Tibial artery (tissue), 4 donors: Measurements from ENCODE around the gene PLD5.
"Not testable (repeated sequence)": the region's sequence is repeated elsewhere in the genome, so short reads cannot be mapped to it uniquely, and the experiment has no call there.

ENCODE experiments used
- DNase-seq, 2 donors: peaks; one replicate each; pipeline ENCODE4 v3.0.0-alpha.2; 2019
- H3K27ac ChIP-seq, 2 donors: fragments of 200-600 bp; sonication (generic) in 1 of 2; 1 replicate in 1 of 2; 2 replicates in 1 of 2; pipeline ENCODE4 v1.5.1; 2018 to 2019; ENCODE audit warnings: mild to moderate bottlenecking in 1 of 2
- H3K27me3 ChIP-seq, 2 donors: fragments of 200-600 bp; sonication (generic) in 1 of 2; one replicate each; pipeline versions ENCODE4 v1.5.1 to v1.6.0; 2016 to 2019
- H3K36me3 ChIP-seq, 3 donors: fragments of 200-600 bp; sonication (generic) in 2 of 3; one replicate each; pipeline ENCODE4 v1.5.1; 2016 to 2019; ENCODE audit warnings: mild to moderate bottlenecking in 2 of 3
- H3K4me1 ChIP-seq, 4 donors: fragments of 200-600 bp; sonication (generic) in 2 of 4; 1 replicate in 3 of 4; 2 replicates in 1 of 4; pipeline ENCODE4 v1.5.1; 2016 to 2019
- H3K4me3 ChIP-seq, 2 donors: fragments of 200-600 bp; sonication (generic) in 1 of 2; 1 replicate in 1 of 2; 2 replicates in 1 of 2; pipeline ENCODE4 v1.5.1; 2018 to 2019; ENCODE audit warnings: mild to moderate bottlenecking in 2 of 2
- H3K9me3 ChIP-seq, 3 donors: fragments of 200-600 bp; sonication (generic) in 1 of 3; one replicate each; pipeline ENCODE4 v1.5.1; 2016 to 2019
- CTCF ChIP-seq, 2 experiments: fragments of 200-600 bp in 1 of 2; fragments of 450-650 bp in 1 of 2; IDR thresholded peaks; one replicate each; pipeline ENCODE4 v1.5.1; 2017 to 2019; ENCODE audit warnings: antibody characterized with exemption in 2 of 2, mild to moderate bottlenecking in 1 of 2, moderate library complexity in 1 of 2
- intact Hi-C: fragments of 100-400 bp; cut with DNase I; formaldehyde crosslinking; loops from one replicate; pipeline ENCODE4 v1.15.0; 2023; ENCODE audit warnings: low total_unique reads

The PLD5 gene

GRCh38 chr1:242128951-242129502, 395.5 kb downstream of the PLD5 start:
- no peak for TF ChIP-seq CTCF (IDR thresholded peaks at IDR 0.05)
- H3K36me3 ChIP-seq, result peaks cover 0 to under 1% (median 0%) of the 10 kb centered on the region in 3 donors
- peaks cover 0 to 6% (median 0%) of the 10 kb centered on the region in 3 donors for H3K9me3 ChIP-seq
- intact Hi-C loops, result no loop called here
- H3K4me1 ChIP-seq, result no peaks in the 10 kb centered on the region
- no peak overlapping the region for H3K4me3 ChIP-seq
- no peak overlapping the region for H3K27ac ChIP-seq
- H3K27me3 ChIP-seq, result no peaks in the 10 kb centered on the region
- no peak for DNase-seq

GRCh38 chr1:242120432-242120831, 404.1 kb downstream of the PLD5 start:
- Histone ChIP-seq H3K9me3 (no peaks in the 10 kb centered on the region), H3K27me3 (no peaks in the 10 kb centered on the region), H3K36me3 (peaks cover 0 to 9% (median 0%) of the 10 kb centered on the region in 3 donors), H3K27ac (no peak overlapping the region), H3K4me3 (no peak overlapping the region), H3K4me1 (no peaks in the 10 kb centered on the region)
- no peak for DNase-seq
- no peak for TF ChIP-seq CTCF (IDR thresholded peaks at IDR 0.05)
- intact Hi-C loops, result no loop called here

GRCh38 chr1:242100921-242101320, 423.6 kb downstream of the PLD5 start:
- Histone ChIP-seq H3K4me1 (no peaks in the 10 kb centered on the region), H3K27me3 (no peaks in the 10 kb centered on the region), H3K27ac (no peak overlapping the region), H3K9me3 (no peaks in the 10 kb centered on the region), H3K36me3 (no peaks in the 10 kb centered on the region), H3K4me3 (no peak overlapping the region)
- intact Hi-C loops, result no loop called here
- no peak for DNase-seq
- TF ChIP-seq CTCF (IDR thresholded peaks at IDR 0.05), result no peak

DNA sequence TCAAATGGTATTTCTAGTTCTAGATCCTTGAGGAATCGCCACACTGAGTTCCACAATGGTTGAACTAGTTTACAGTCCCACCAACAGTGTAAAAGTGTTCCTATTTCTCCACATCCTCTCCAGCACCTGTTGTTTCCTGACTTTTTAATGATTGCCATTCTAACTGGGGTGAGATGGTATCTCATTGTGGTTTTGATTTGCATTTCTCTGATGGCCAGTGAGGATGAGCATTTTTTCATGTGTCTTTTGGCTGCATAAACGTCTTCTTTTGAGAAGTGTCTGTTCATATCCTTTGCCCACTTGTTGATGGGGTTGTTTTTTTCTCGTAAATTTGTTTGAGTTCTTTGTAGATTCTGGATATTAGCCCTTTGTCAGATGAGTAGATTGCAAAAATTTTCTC, 427.2 kb downstream of the PLD5 start:
- H3K9me3 ChIP-seq, DNase-seq, H3K4me3 ChIP-seq, H3K27me3 ChIP-seq, H3K36me3 ChIP-seq, H3K27ac ChIP-seq, intact Hi-C loops, H3K4me1 ChIP-seq: not testable (repeated sequence)

DNA sequence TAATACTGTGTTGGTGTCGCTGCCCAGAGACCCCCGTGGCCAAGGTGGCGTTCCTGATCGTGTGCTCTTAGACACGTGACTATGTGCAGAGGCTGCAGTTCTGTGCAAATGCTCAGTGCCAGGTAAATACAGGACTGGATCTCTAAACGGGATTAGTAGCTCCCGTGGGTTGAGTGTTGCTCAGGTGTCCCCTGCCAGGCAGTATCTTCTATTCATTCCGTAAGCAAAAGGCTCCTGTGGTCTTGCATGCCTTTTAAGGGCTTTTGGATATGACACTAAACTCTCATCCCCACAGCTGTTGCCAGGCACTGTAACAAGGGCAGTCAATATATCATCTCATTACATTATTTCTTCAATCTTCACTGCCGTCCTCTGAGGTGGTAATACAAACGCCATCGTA, 431.4 kb downstream of the PLD5 start:
- H3K9me3 ChIP-seq, result no peaks in the 10 kb centered on the region
- H3K27me3 ChIP-seq, result no peaks in the 10 kb centered on the region
- no peak overlapping the region for H3K4me3 ChIP-seq
- TF ChIP-seq CTCF (IDR thresholded peaks at IDR 0.05), result no peak
- no peak for DNase-seq
- intact Hi-C loops, result no loop called here
- H3K36me3 ChIP-seq, result no peaks in the 10 kb centered on the region
- H3K4me1 ChIP-seq, result no peaks in the 10 kb centered on the region
- no peak overlapping the region for H3K27ac ChIP-seq

- intact Hi-C loops, result no loop called here
- Histone ChIP-seq H3K27ac (no peak overlapping the region), H3K36me3 (no peaks in the 10 kb centered on the region), H3K4me1 (no peaks in the 10 kb centered on the region), H3K9me3 (no peaks in the 10 kb centered on the region), H3K27me3 (no peaks in the 10 kb centered on the region), H3K4me3 (no peak overlapping the region)
- no peak for DNase-seq
- TF ChIP-seq CTCF (IDR thresholded peaks at IDR 0.05), result no peak
Observed at GRCh38 chr1:242089911-242090310, 434.6 kb downstream of the PLD5 start.
